ENCODE measurements around the gene FIP1L1. TPM values are rescaled to one million over a fixed set of nuclear protein-coding genes. Genes with fewer than 3 reads are reported as not detected.

The FIP1L1 gene
- total and polyA plus RNA-seq, 10 of the 15 experiments (the other 5 are each of a cell fraction or from before 2014, with no cell fraction given), result 28.1 to 110 (median 59.4) TPM

- Histone ChIP-seq H3K4me2 (ENCODE audit: control insufficient read depth, insufficient read depth) (no peak overlapping the region), H3K27ac (ENCODE audit: control insufficient read depth, insufficient read depth) (no peak overlapping the region), H3K4me3 (no peak overlapping the region), H3K27me3 (replicated peaks in 1 of 2; ENCODE audit: control insufficient read depth in 2 of 2, insufficient read depth in 2 of 2, low read length in 1 of 2) (no peaks in the 10 kb centered on the region), H4K20me1 (ENCODE audit: control insufficient read depth, insufficient read depth) (no peaks in the 10 kb centered on the region), H2AFZ (ENCODE audit: control insufficient read depth, low read depth, low read length) (no peak overlapping the region), H3K4me1 (ENCODE audit: control insufficient read depth, insufficient read depth, low read length) (no peaks in the 10 kb centered on the region), H3K36me3 (ENCODE audit: control insufficient read depth in 2 of 2, insufficient read depth in 2 of 2, low read length in 1 of 2) (peaks cover 0 to 11% of the 10 kb centered on the region in 2 experiments; a peak in 1 of 4 replicates), H3K79me2 (ENCODE audit: control insufficient read depth, insufficient read depth, low read length) (no peaks in the 10 kb centered on the region; the same call in 1 of the 2 replicates), H3K9me3 (replicated peaks; ENCODE audit: control insufficient read depth, insufficient read depth, low read length) (no peaks in the 10 kb centered on the region), H3K9ac (ENCODE audit: control insufficient read depth, insufficient read depth, low read length) (no peak overlapping the region)
- RAD21 ChIA-PET (ENCODE audit: unreplicated experiment), result no interaction called here
- POLR2A ChIA-PET, result no interaction called here
- in situ Hi-C loops (cut with MboI), result no loop called here
- FAIRE-seq (no peak), ATAC-seq (no peak), DNase-seq (ENCODE audit: low read depth, low spot score) (no peak)
- 100% methylated on average over 1 of the region's 1 CpG for WGBS (ENCODE audit: insufficient coverage, insufficient replicate concordance, low lambda C conversion rate, missing lambda C conversion rate)
- CTCF ChIA-PET, result interaction anchor here (0.8 kb wide), 1 partner anchor 479 kb away, joined by 3 read pairs; no protein-coding TSS in a partner anchor
- no TSS peak for BruUV-seq (replicated peaks)
- intact Hi-C loops (cut with micrococcal nuclease; ENCODE audit: unreplicated experiment), result no loop called here
- SMC1A ChIA-PET (ENCODE audit: uncharacterized antibody, unreplicated experiment), result interaction anchor here (1.2 kb wide), 1 partner anchor 10 kb away, joined by 3 read pairs; no protein-coding TSS in a partner anchor
- TF ChIP-seq MTA3 (IDR thresholded peaks at IDR 0.05; ENCODE audit: borderline replicate concordance, low read length) (no peak), YBX1 (IDR thresholded peaks at IDR 0.05) (no peak)
- TF ChIP-seq, protein P1, sequence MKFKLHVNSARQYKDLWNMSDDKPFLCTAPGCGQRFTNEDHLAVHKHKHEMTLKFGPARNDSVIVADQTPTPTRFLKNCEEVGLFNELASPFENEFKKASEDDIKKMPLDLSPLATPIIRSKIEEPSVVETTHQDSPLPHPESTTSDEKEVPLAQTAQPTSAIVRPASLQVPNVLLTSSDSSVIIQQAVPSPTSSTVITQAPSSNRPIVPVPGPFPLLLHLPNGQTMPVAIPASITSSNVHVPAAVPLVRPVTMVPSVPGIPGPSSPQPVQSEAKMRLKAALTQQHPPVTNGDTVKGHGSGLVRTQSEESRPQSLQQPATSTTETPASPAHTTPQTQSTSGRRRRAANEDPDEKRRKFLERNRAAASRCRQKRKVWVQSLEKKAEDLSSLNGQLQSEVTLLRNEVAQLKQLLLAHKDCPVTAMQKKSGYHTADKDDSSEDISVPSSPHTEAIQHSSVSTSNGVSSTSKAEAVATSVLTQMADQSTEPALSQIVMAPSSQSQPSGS (IDR thresholded peaks at IDR 0.05; ENCODE audit: low read length), result no peak
Observed at GRCh38 chr4:53422367-53422766, 44.9 kb downstream of the FIP1L1 start.

DNA sequence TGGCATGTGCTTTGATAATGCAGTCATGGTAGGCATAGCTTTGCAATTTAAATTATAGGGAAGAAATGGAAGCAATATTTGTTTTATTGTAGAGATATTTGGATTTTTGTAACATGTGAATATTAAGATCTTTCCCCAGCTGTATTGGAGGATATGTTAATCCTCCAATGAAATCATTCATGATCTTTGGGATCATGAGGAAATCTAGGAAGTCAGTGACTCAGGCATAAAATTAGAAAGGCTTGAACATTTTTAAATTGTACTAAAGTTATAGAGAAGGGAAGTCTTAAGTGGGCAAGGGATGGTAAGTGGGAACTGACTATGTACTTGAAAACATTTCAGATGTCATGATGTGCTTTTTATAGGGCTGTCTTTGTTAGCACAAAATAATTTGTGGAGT lies 46.8 kb downstream of the FIP1L1 start:
- FAIRE-seq (no peak), ATAC-seq (no peak), DNase-seq (ENCODE audit: low read depth, low spot score) (no peak)
- peaks cover 0 to 18% of the 10 kb centered on the region in 2 experiments; a peak in 1 of 4 replicates for H3K36me3 ChIP-seq (ENCODE audit: control insufficient read depth in 2 of 2, insufficient read depth in 2 of 2, low read length in 1 of 2)
- no peaks in the 10 kb centered on the region; the same call in 1 of the 2 replicates for H3K79me2 ChIP-seq (ENCODE audit: control insufficient read depth, insufficient read depth, low read length)
- BruUV-seq (replicated peaks), result no TSS peak
- POLR2A ChIA-PET, result interaction anchor here (0.6 kb wide), 1 partner anchor 10 kb away, joined by 3 read pairs; no protein-coding TSS in a partner anchor
- H3K9ac ChIP-seq (ENCODE audit: control insufficient read depth, insufficient read depth, low read length), result no peak overlapping the region
- TF ChIP-seq RELB (IDR thresholded peaks at IDR 0.05; ENCODE audit: low read depth) (no peak), GABPA (IDR thresholded peaks at IDR 0.05; ENCODE audit: low read depth) (no peak)
- RAD21 ChIA-PET (ENCODE audit: unreplicated experiment), result interaction anchor here (1.5 kb wide), 1 partner anchor 278 kb away, joined by 3 read pairs; no protein-coding TSS in a partner anchor
- no peak overlapping the region for H3K4me2 ChIP-seq (ENCODE audit: control insufficient read depth, insufficient read depth)
- no peaks in the 10 kb centered on the region for H4K20me1 ChIP-seq (ENCODE audit: control insufficient read depth, insufficient read depth)
- no peaks in the 10 kb centered on the region for H3K4me1 ChIP-seq (ENCODE audit: control insufficient read depth, insufficient read depth, low read length)
- H2AFZ ChIP-seq (ENCODE audit: control insufficient read depth, low read depth, low read length), result no peak overlapping the region
- no peaks in the 10 kb centered on the region for H3K27me3 ChIP-seq (replicated peaks in 1 of 2; ENCODE audit: control insufficient read depth in 2 of 2, insufficient read depth in 2 of 2, low read length in 1 of 2)
- H3K4me3 ChIP-seq, result no peak overlapping the region
- intact Hi-C loops (cut with micrococcal nuclease; ENCODE audit: unreplicated experiment), result no loop called here
- in situ Hi-C loops (cut with MboI), result no loop called here
- SMC1A ChIA-PET (ENCODE audit: uncharacterized antibody, unreplicated experiment), result interaction anchor here (1.2 to 1.9 kb wide), 3 partner anchors 9 to 44 kb away, joined by 3 to 7 read pairs (median 5); no protein-coding TSS in a partner anchor
- CTCF ChIA-PET, result interaction anchor here (1.2 to 1.8 kb wide), 2 partner anchors 9 kb away, joined by 4 to 6 read pairs; no protein-coding TSS in a partner anchor
- H3K9me3 ChIP-seq (replicated peaks; ENCODE audit: control insufficient read depth, insufficient read depth, low read length), result no peaks in the 10 kb centered on the region
- H3K27ac ChIP-seq (ENCODE audit: control insufficient read depth, insufficient read depth), result no peak overlapping the region

All from GM12878 (cell line).